Islet precursor cell (in vitro differentiated cells): ENCODE results near the gene EYA3.

ENCODE experiments used
- DNase-seq: peaks from one replicate; pipeline ENCODE4 v3.0.0-alpha.2; 2018

Gene EYA3

GRCh38 chr1:28088168-28088961, at the start of gene EYA3:
TSS of gene EYA3 (minus strand) at chr1:28088610. CDS start at chr1:28058026, 30,584 bp downstream.
- peak; percentile 100 for DNase-seq

- peak; percentile 74 for DNase-seq
Measured at GRCh38 chr1:28136922-28137613, 48.7 kb upstream of the EYA3 start.

- no peak for DNase-seq
Measured at GRCh38 chr1:28136169-28136921, 47.9 kb upstream of the EYA3 start.

- DNase-seq: no peak
Measured at GRCh38 chr1:28135371-28136168, 47.2 kb upstream of the EYA3 start.

- DNase-seq: no peak
Measured at GRCh38 chr1:28134651-28135207, 46.3 kb upstream of the EYA3 start.

- no peak for DNase-seq
Measured at GRCh38 chr1:28132171-28133167, 44.1 kb upstream of the EYA3 start.

- no peak for DNase-seq
Measured at GRCh38 chr1:28130901-28131300, 42.5 kb upstream of the EYA3 start.

GRCh38 chr1:28129150-28129549, 40.7 kb upstream of the EYA3 start:
- DNase-seq: peak; percentile 63

- DNase-seq: no peak
Measured at GRCh38 chr1:28127617-28128257, 39.3 kb upstream of the EYA3 start.

GRCh38 chr1:28126783-28127490, 38.5 kb upstream of the EYA3 start:
- no peak for DNase-seq

GRCh38 chr1:28126212-28126611, 37.8 kb upstream of the EYA3 start:
- DNase-seq: no peak

GRCh38 chr1:28123461-28123961, 35.1 kb upstream of the EYA3 start:
- DNase-seq: no peak

GRCh38 chr1:28122183-28122582, 33.8 kb upstream of the EYA3 start:
- no peak for DNase-seq

GRCh38 chr1:28119556-28119955, 31.1 kb upstream of the EYA3 start:
- DNase-seq: no peak

- DNase-seq: no peak
Measured at GRCh38 chr1:28118640-28119307, 30.4 kb upstream of the EYA3 start.

GRCh38 chr1:28115267-28115666, 26.9 kb upstream of the EYA3 start:
- DNase-seq: no peak

GRCh38 chr1:28114844-28115243, 26.4 kb upstream of the EYA3 start:
- DNase-seq: no peak

GRCh38 chr1:28113242-28113572, 24.8 kb upstream of the EYA3 start:
- DNase-seq: no peak
